Activated naive CD4-positive, alpha-beta T cell treated with anti-CD3 and anti-CD28 coated beads, Interleukin-2, amount 50 U/mL, for 72 hours (primary cell): Measurements from ENCODE around the gene CDH13. TPM values are rescaled to one million over a fixed set of nuclear protein-coding genes. Genes with fewer than 3 reads are reported as not detected.

Experiments used
- ATAC-seq, 2 donors: fragments of 150-1000 bp; cut with Tn5 transposase; 2 replicates each; pipeline ENCODE4 v1.10.0; 2021; ENCODE audit warnings: mild to moderate bottlenecking in 2 of 2, moderate library complexity in 2 of 2
- DNase-seq, 2 donors: peaks; one replicate each; pipeline ENCODE4 v3.0.0; 2021 to 2022; ENCODE audit warnings: low spot score in 2 of 2
- H3K27ac Mint-ChIP-seq, 2 donors: one replicate each; pipeline ENCODE4 v1.8.0; 2022; ENCODE audit warnings: mild to moderate bottlenecking in 2 of 2, mixed read lengths in 2 of 2
- H3K36me3 Mint-ChIP-seq, 2 donors: one replicate each; pipeline ENCODE4 v1.8.0; 2022; ENCODE audit warnings: mixed read lengths in 2 of 2
- H3K9me3 Mint-ChIP-seq, 2 donors: one replicate each; pipeline ENCODE4 v1.8.0; 2022; ENCODE audit warnings: mixed read lengths in 2 of 2
- total RNA-seq, 2 donors: library from RNA; stranded (reverse); gene quantifications; one replicate each; pipeline ENCODE4 v1.2.3, GENCODE V29; 2022

CDH13 gene
- total RNA-seq, 2 donors from 2014 or later, result not detected

DNA sequence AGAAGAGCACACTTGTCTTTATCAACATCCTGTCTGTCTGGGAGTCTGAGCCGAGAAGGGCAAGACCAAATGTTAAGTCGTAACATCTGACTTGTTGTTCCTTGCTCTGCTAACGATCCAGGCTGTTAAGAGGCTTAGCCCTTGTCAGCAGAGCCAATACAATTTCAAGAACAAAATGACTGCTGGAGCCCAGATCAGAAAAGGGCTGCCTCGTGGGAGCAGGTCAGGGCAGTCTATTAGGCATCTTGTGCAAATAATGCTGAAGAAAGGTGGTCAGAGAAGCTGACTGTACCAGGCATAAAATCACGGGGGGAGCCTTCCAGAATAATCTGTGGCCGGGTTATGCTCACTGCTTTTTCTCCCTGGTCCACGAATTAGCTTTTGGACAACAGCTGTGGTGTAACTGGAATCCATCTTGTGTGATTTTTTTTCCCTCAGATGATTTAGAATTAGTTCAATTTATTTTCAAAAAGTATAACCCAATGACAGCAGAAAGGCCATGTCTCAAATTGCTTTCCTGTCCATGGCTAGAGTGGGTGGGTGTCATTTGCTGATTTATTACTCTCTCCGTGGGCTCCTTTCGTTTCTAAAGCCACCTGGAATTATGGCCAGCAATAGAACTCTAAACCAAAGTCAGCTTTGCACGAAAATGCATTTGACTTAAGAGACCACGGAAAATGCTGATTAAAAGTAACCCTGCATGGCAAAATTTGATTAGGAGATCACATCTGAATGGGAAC is 959.9 kb downstream of the CDH13 start:
- H3K27ac Mint-ChIP-seq, result no peak overlapping the region
- ATAC-seq, result no peak

DNA sequence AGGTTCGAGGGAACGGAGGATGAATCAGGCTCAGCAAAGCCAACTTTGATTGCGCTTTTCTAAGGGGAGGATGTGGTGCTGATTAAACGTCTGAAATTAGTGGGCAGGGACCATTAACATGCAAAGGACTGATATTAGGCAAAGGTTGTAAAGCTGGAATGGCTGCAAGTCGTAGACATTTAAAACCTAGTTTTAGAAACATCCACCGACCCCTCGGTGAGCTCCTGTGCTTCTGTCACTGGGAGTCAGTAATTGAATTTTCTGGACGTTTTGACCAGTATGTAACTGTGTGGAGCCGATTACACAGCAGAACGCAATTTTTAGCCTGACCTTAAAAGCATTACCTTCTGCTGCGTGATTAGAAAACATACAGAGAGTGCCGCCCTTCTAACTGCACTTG is 960.4 kb downstream of the CDH13 start:
- no peak overlapping the region for H3K27ac Mint-ChIP-seq
- no peaks in the 10 kb centered on the region for H3K9me3 Mint-ChIP-seq
- no peak for ATAC-seq

More for the DNA sequence above, 959.9 kb downstream of the CDH13 start:
- no peaks in the 10 kb centered on the region for H3K36me3 Mint-ChIP-seq
- H3K9me3 Mint-ChIP-seq, result no peaks in the 10 kb centered on the region
- DNase-seq, result no peak

DNA sequence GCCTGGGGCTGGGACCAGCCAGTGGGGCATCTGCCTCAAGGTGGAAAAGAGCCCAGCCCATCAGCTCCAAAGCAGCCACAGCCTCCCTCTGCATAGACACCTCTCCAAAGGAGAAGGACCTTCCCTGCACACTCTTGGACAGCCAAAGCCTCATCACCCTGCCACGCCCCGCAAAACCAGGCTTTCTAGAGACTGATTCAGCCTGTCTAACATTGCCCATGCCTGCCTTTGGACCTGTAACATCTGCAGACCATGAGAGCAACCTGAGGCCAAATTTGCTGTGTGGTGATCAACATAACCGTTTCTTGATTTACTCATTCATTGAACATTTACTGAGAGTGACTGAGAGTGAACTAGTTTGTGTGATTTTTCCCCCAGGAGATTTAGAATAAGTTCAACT is 961.3 kb downstream of the CDH13 start:
- H3K36me3 Mint-ChIP-seq, result no peaks in the 10 kb centered on the region
- no peaks in the 10 kb centered on the region for H3K9me3 Mint-ChIP-seq
- DNase-seq, result no peak
- ATAC-seq, result no peak
- H3K27ac Mint-ChIP-seq, result peak overlapping the region in 1 of 2 donors; percentile 32

More for the DNA sequence above, 960.4 kb downstream of the CDH13 start:
- H3K36me3 Mint-ChIP-seq, result no peaks in the 10 kb centered on the region
- no peak for DNase-seq

DNA sequence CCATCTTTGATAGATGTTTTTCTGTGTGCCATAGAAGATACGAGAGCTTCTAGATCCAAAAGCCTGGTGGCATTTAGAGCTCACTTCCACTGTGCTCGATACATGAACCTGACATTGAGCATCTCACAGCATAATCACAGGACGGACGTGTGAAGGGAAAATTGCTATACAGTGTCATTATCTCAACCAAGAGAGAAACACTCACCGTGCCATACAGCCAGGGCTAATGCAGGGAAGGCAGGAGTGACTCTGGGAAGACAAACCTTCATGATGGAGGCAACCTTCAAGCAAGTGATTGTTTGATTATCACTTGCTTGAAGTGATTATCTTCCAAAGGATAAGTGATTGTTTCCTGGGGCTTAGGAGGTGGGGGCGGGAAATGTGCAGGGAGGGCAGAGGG is 962.8 kb downstream of the CDH13 start:
- Mint-ChIP-seq H3K9me3 (no peaks in the 10 kb centered on the region), H3K27ac (no peak overlapping the region), H3K36me3 (no peaks in the 10 kb centered on the region)
- DNase-seq, result no peak
- no peak for ATAC-seq

DNA sequence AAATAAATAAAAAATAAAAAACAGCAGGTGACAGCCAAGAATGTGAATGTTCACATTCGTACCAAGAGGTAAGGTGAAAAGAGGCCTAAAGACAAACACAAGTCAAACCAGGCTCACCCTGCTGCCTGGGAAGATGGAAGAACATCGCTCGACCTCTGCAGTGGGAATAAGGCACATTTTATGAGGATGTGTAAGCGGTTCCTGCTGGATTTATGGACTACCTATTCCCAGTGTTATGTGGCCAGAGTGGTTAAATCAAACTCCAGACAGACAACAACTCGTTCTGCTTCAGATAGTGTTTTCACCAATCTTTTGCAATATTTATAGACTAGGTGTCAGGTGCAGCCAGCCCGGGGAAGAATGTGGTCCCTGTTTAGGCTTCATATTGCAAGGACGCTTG is 966.0 kb downstream of the CDH13 start:
- H3K27ac Mint-ChIP-seq, result no peak overlapping the region
- DNase-seq (no peak), ATAC-seq (no peak)
- no peaks in the 10 kb centered on the region for H3K36me3 Mint-ChIP-seq
- no peaks in the 10 kb centered on the region for H3K9me3 Mint-ChIP-seq

DNA sequence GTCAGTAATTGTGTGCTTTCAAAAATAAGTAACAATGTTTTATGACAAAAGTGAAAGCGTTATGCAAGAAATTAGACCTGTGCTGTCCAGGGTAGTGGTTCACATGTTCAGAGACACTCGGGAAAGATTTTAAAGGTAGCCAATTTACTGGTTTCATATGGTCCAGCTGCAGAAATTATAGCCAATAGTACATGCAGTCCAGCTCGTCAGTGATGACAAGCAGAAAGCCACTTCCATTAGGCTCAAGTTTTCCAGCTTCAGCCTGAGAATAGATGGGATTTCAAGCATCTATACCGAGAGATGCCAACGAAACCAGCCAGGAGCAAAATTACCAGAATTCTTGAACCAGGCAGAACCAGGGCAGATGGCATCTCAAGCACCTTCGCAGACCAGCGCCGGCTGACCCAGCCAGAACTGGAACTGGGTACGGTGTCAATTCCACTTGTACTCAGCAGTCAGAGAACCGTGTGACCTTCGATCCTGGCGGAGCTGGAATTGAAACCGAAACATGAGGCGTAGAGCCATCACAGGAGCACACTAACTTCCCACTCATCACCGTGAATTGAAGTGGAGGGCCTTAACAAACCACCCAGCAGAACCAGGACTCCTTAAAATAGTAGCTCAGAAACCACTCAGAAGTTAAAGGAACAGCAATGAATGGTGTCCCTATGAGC is 973.2 kb downstream of the CDH13 start:
- Mint-ChIP-seq H3K36me3 (no peaks in the 10 kb centered on the region), H3K9me3 (no peaks in the 10 kb centered on the region), H3K27ac (no peak overlapping the region)
- DNase-seq (no peak), ATAC-seq (no peak)

DNA sequence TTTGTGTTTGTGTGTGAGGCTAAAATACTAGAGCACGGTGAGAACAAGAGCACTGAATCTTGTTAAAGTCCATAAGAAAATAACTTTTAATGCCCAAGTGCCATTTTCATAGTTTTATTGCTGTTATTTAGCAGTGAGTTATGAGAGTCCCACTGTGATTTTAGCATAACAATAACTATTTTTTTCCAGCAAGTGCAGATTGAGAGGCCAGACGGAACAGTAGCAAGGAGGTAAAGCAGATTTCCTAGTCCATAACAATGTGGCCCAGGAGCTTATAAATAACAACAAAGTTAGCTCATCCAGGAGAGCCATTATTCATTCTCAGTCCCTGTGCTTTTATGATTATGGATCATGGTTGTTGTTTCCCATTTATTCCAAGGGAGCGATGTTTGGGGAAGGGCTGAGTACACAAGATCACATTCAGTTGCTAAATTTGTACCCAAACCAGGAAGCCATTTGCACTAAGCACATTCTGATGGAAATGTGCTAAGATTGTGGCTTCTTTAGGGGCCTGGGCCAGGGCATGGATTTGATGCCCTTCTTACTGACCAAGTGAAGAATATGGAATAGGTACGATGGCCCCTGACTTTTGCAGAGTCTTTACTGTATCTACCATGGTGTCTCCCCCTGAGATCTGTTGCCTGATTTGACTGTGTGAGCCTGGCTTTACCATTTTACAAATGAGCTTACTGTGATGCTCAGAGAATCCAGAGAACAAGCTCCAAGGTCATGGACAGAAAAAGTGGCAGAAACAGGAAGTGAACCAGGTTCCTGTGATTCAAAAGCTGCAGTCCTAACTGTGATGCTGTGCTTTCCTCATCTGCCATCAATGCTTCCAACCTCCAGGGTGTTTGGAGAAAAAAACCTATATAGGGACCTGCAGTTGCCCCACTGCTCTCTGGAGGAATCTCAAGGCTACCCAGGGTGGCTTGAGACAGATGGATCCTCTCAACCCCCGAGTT is 976.3 kb downstream of the CDH13 start:
- ATAC-seq, result no peak
- Mint-ChIP-seq H3K36me3 (no peaks in the 10 kb centered on the region), H3K27ac (no peak overlapping the region), H3K9me3 (peaks cover 0 to 5% of the 10 kb centered on the region in 2 donors)
- no peak for DNase-seq

DNA sequence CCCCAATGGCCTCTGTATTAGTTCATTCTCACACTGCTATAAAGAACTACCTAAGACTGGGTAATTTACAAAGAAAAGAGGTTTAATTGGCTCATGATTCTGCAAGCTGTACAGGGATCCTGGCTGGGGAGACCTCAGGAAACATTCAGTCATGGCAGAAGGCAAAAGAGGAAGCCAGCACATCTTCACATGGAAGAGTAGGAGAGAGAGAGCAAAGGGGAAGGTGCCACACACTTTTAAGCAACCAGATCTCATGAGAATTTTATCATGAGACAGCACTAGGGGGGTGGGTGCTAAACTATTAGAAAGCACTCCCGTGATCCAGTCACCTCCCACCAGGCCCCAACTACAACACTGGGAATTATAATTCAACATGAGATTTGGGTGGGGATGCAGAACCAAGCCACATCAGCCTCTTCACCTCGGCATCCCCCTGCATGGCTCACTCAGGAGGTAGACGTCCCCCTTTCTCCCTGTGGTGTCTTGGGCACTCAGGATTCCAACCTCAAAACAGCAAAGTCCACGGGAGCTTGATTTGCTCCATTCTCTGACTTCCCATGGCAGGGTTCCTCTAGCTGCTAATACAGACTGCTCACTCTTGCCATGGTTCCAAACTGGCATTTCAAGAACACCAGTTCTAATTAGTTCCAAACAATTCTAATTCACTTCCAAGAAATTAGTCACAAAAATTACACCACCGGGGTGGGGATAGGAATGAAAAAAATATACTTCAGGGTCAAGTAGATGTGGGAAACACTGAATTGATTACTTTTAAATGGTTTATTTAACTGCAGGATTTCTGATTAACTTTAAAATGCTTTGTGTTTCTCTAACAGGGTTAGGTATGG is 977.2 kb downstream of the CDH13 start:
- Mint-ChIP-seq H3K27ac (no peak overlapping the region), H3K9me3 (peaks cover 0 to 5% of the 10 kb centered on the region in 2 donors), H3K36me3 (no peaks in the 10 kb centered on the region)
- ATAC-seq, result no peak
- no peak for DNase-seq

DNA sequence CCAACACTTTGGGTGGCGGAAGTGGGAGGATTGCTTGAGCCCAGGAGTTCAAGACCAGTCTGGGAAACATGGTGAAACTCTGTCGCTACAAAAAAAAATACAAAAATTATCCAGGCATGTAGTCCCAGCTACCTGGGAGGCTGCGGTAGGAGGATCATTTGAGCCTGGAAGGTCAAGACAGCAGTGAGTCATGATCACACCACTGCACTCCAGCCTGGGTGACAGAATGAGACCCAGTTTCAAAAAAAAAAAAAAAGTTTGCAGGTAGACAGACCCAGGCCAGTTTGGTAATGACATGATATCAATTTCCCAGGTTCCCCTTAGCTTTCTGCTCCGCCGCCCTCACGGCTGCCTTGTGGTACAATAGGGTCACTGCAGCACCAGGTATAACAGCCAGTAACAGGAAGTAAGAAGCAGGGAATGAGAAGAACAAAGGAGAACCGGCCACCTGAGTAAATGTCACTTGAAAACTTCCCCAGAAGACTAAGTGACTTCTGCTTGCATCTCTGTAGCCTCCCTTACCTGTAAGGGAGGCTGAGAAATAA is 979.8 kb downstream of the CDH13 start:
- Mint-ChIP-seq H3K27ac (no peak overlapping the region), H3K36me3 (no peaks in the 10 kb centered on the region), H3K9me3 (peaks cover 0 to 5% of the 10 kb centered on the region in 2 donors)
- DNase-seq (no peak), ATAC-seq (no peak)

DNA sequence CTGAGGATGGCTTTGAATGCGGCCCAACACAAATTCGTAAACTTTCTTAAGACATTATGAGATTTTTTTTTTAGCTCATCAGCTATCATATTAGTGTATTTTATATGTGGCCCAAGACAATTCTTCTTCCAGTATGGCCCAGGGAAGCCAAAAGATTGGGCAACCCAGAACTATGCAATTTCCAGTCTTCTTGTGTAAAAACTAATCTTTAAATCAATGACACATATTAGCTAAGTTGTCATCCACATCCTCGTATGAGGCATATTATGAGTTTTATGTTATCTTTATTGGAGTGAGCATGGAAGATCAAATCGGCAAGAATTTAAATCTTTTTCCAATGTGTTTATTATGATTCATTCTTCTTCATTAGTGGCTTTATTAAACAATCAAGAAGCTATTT is 982.4 kb downstream of the CDH13 start:
- H3K9me3 Mint-ChIP-seq, result peaks cover 0 to 5% of the 10 kb centered on the region in 2 donors
- H3K36me3 Mint-ChIP-seq, result no peaks in the 10 kb centered on the region
- DNase-seq (no peak), ATAC-seq (no peak)
- no peak overlapping the region for H3K27ac Mint-ChIP-seq

DNA sequence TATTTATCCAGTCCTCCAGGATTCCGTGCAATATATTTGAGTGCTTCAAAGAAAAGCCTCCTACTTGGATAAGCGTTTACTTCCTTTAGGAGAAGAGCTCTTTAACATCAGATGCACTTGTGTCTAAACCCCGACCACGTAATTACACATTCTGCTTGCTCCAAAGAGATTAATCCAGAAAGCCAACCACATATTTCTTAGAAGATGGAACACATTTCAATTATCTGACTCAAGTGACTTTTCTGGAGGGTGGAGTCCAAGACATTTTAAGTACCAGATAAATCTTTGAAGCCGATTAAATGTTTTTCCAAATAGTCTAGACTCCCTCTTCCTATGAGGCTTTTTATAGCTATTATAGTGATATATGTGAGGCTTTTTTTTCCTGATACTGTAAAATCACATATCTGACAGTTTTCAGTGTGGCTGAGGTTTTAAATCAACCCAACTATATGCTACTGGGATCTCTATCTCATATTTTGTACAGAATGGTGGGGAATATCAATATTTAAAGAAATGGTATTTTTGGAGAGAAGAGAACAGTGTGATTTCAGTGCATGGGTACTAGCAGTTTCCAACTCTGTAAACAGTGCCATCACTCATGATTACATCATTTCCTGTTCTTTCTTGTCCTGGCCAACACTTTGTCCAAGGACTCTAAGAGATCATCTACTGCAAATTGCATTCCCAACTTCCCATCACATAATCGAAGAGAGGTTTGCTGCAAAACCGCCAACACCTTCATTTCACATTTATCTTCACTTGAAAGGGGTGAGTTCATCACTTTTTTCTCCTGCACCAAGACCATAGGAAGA is 988.6 kb downstream of the CDH13 start:
- Mint-ChIP-seq H3K36me3 (no peaks in the 10 kb centered on the region), H3K27ac (no peak overlapping the region), H3K9me3 (no peaks in the 10 kb centered on the region)
- ATAC-seq (no peak), DNase-seq (no peak)

DNA sequence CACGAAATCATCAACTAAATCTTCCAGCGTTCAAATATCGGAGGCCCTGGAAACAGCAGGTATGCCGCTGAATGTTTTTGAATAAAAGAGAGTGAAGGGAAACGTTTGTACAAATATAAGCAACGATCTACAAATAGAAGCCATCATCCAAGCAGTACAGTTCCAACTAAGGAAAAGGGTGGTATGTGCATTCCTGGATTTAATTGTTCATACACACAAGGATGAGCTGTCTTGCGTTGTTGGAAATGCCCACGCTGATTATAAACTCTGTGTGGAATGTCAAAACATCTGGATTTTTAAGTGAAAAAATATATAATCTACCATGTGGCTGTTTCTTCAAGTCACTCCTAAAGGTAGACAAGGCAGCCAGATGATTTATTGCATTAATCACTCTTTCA is 989.2 kb downstream of the CDH13 start:
- Mint-ChIP-seq H3K9me3 (no peaks in the 10 kb centered on the region), H3K36me3 (no peaks in the 10 kb centered on the region), H3K27ac (no peak overlapping the region)
- ATAC-seq, result no peak
- no peak for DNase-seq

DNA sequence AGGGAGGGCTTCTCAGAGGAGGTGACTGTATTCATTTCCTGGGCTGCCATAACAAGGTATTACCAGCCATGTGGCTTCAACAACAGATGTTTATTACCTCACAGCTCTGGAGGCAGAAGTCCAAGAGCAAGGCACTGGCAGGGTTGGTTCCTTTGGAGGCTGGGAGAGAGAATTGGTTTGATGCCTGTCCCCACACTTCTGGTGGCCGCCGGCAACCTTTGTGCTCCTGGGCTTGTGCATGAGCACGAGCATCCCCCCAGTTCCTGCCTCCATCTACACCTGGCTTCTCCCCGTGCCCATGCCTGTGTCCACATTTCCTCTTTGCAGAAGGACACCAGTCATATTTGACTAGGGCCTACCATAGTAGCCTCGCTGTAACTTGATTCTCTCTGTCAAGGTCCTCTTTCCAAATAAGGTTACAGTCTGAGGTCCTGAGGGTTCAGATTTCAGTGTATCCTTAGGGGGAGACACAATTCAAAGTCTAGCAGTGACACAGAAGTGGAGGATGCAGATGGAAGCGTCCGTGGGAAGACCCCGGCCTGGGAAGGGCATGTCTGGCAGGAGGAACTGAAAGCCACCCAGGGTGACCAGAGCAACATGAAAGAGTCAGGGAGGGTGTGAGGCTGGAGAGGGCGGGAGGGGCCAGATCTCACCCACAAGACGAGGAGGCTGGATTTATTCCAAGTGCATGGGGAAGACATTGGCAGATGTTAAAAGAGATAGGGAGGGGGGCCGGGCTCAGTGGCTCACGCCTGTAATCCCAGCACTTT is 992.8 kb downstream of the CDH13 start:
- ATAC-seq (no peak), DNase-seq (no peak)
- no peaks in the 10 kb centered on the region for H3K36me3 Mint-ChIP-seq
- no peaks in the 10 kb centered on the region for H3K9me3 Mint-ChIP-seq
- no peak overlapping the region for H3K27ac Mint-ChIP-seq

DNA sequence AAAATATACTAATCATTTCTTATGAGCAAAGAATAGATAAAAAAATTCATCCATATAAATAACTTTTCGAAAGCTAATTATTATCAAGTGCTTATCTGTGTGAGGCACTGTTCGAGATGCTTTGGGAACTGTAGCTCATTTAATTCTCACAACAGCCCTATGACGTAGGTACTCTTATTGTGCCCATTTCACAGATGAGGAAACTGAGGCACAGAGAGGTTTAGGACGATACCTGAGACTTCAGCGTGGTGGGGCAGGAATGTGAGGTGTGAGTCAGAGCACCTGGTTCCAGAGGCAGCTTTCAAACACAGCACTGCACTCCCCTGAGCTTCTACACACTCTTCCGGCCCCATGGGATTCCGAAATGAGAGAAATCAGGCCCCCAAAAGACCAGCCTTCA is 995.2 kb downstream of the CDH13 start:
- Mint-ChIP-seq H3K36me3 (no peaks in the 10 kb centered on the region), H3K9me3 (no peaks in the 10 kb centered on the region), H3K27ac (no peak overlapping the region)
- ATAC-seq (no peak), DNase-seq (no peak)
